ENCODE measurements around the gene P2RY8.

P2RY8 gene

GRCh38 chrX:1423215-1423614, 113.8 kb downstream of the P2RY8 start:
- no peak for DNase-seq (ENCODE audit: low read depth in 2 of 2)
- TF ChIP-seq CTCF (IDR thresholded peaks at IDR 0.05; ENCODE audit: low read depth, low read length) = no peak
- H3K4me3 ChIP-seq (replicated peaks in 1 of 2; ENCODE audit: low read depth in 2 of 2, low read length in 2 of 2) = no peak overlapping the region

- TF ChIP-seq CTCF (IDR thresholded peaks at IDR 0.05; ENCODE audit: low read depth, low read length) = no peak
- DNase-seq (ENCODE audit: low read depth in 2 of 2) = no peak
These were observed 114.9 kb downstream of the P2RY8 start for GRCh38 chrX:1422135-1422465.

GRCh38 chrX:1421433-1422134, 115.4 kb downstream of the P2RY8 start:
- no peak overlapping the region for H3K4me3 ChIP-seq (replicated peaks in 1 of 2; ENCODE audit: low read depth in 2 of 2, low read length in 2 of 2)
- no peak for TF ChIP-seq CTCF (IDR thresholded peaks at IDR 0.05; ENCODE audit: low read depth, low read length)
- DNase-seq (ENCODE audit: low read depth in 2 of 2) = no peak

More at GRCh38 chrX:1422135-1422465, 114.9 kb downstream of the P2RY8 start:
- H3K4me3 ChIP-seq (replicated peaks in 1 of 2; ENCODE audit: low read depth in 2 of 2, low read length in 2 of 2) = no peak overlapping the region

- no peak overlapping the region for H3K4me3 ChIP-seq (replicated peaks in 1 of 2; ENCODE audit: low read depth in 2 of 2, low read length in 2 of 2)
- TF ChIP-seq CTCF (IDR thresholded peaks at IDR 0.05; ENCODE audit: low read depth, low read length) = no peak
- DNase-seq (ENCODE audit: low read depth in 2 of 2) = no peak
These were observed 116.6 kb downstream of the P2RY8 start for GRCh38 chrX:1420371-1420770.

- no peak for DNase-seq (ENCODE audit: low read depth in 2 of 2)
- TF ChIP-seq CTCF (IDR thresholded peaks at IDR 0.05; ENCODE audit: low read depth, low read length) = no peak
- no peak overlapping the region for H3K4me3 ChIP-seq (replicated peaks in 1 of 2; ENCODE audit: low read depth in 2 of 2, low read length in 2 of 2)
These were observed 117.2 kb downstream of the P2RY8 start for GRCh38 chrX:1419545-1420355.

- no peak overlapping the region for H3K4me3 ChIP-seq (replicated peaks in 1 of 2; ENCODE audit: low read depth in 2 of 2, low read length in 2 of 2)
- no peak for DNase-seq (ENCODE audit: low read depth in 2 of 2)
- TF ChIP-seq CTCF (IDR thresholded peaks at IDR 0.05; ENCODE audit: low read depth, low read length) = no peak
These were observed 118.0 kb downstream of the P2RY8 start for GRCh38 chrX:1418901-1419544.

Measured in cardiac fibroblast (primary cell).